22Rv1 (cell line): ENCODE data around the gene PDGFB.

Experiments used
- ZFX ChIP-seq: fragments of 450-650 bp; IDR thresholded peaks from 2 replicates; pipeline ENCODE4 v1.6.1; 2017; ENCODE audit warnings: antibody characterized with exemption, borderline replicate concordance
- TF ChIP-seq, protein P1 (sequence below): fragments of 450-650 bp; IDR thresholded peaks from 2 replicates; pipeline ENCODE4 v1.5.1; 2017; ENCODE audit warnings: mild to moderate bottlenecking

GRCh38 chr22:39205344-39206021 is 39.3 kb downstream of the PDGFB start:
- TF ChIP-seq, protein P1, sequence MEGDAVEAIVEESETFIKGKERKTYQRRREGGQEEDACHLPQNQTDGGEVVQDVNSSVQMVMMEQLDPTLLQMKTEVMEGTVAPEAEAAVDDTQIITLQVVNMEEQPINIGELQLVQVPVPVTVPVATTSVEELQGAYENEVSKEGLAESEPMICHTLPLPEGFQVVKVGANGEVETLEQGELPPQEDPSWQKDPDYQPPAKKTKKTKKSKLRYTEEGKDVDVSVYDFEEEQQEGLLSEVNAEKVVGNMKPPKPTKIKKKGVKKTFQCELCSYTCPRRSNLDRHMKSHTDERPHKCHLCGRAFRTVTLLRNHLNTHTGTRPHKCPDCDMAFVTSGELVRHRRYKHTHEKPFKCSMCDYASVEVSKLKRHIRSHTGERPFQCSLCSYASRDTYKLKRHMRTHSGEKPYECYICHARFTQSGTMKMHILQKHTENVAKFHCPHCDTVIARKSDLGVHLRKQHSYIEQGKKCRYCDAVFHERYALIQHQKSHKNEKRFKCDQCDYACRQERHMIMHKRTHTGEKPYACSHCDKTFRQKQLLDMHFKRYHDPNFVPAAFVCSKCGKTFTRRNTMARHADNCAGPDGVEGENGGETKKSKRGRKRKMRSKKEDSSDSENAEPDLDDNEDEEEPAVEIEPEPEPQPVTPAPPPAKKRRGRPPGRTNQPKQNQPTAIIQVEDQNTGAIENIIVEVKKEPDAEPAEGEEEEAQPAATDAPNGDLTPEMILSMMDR, result no peak
- TF ChIP-seq ZFX, result no peak
